GM21723 (cell line): ENCODE measurements around the gene FLOT1.

Experiments
- ATAC-seq: cut with Tn5 transposase; IDR thresholded peaks from one replicate; pipeline ENCODE4 v1.9.1; 2021; ENCODE audit warnings: mild to moderate bottlenecking, moderate library complexity; ENCODE audit not compliant: unreplicated experiment

Gene FLOT1

GRCh38 chr6:30705620-30706019, 36.9 kb downstream of the FLOT1 start:
- no peak for ATAC-seq

- no peak for ATAC-seq
Measured at GRCh38 chr6:30703821-30704220, 38.7 kb downstream of the FLOT1 start.

GRCh38 chr6:30703011-30703410, 39.5 kb downstream of the FLOT1 start:
- ATAC-seq = no peak

GRCh38 chr6:30700340-30700739, 42.1 kb downstream of the FLOT1 start:
- no peak for ATAC-seq

GRCh38 chr6:30696432-30696831, 46.1 kb downstream of the FLOT1 start:
- no peak for ATAC-seq

- no peak for ATAC-seq
Measured at GRCh38 chr6:30691208-30691847, 51.2 kb downstream of the FLOT1 start.

- ATAC-seq = peak; percentile 35
Measured at GRCh38 chr6:30690403-30691207, 51.9 kb downstream of the FLOT1 start, which contains the start of gene NRM. Gene NRM (minus strand): TSS chr6:30690984. CDS start chr6:30690974, 10 bp downstream.

- ATAC-seq = no peak
Measured at GRCh38 chr6:30689985-30690384, 52.5 kb downstream of the FLOT1 start.

GRCh38 chr6:30689022-30689865, 53.2 kb downstream of the FLOT1 start:
- no peak for ATAC-seq

- ATAC-seq = no peak
Measured at GRCh38 chr6:30688569-30688968, 53.9 kb downstream of the FLOT1 start.

GRCh38 chr6:30687659-30688431, 54.6 kb downstream of the FLOT1 start:
- ATAC-seq = no peak

- ATAC-seq = peak; percentile 36
Measured at GRCh38 chr6:30686908-30687658, 55.4 kb downstream of the FLOT1 start.

GRCh38 chr6:30686009-30686907, 56.2 kb downstream of the FLOT1 start, which contains the start of gene PPP1R18:
Gene PPP1R18 (minus strand): TSS chr6:30686645. CDS start chr6:30686018, 627 bp downstream.
- no peak for ATAC-seq

GRCh38 chr6:30685157-30686008, 57.1 kb downstream of the FLOT1 start:
- no peak for ATAC-seq

GRCh38 chr6:30684386-30685156, 57.9 kb downstream of the FLOT1 start:
- no peak for ATAC-seq

GRCh38 chr6:30683980-30684338, 58.5 kb downstream of the FLOT1 start:
- ATAC-seq = no peak
